Epidermal melanocyte (primary cell): ENCODE measurements around the gene NGF.

Experiments used
- DNase-seq: peaks from one replicate; pipeline ENCODE4 v3.0.0; 2011; ENCODE audit warnings: low spot score; ENCODE audit not compliant: insufficient read length

The NGF gene

DNA sequence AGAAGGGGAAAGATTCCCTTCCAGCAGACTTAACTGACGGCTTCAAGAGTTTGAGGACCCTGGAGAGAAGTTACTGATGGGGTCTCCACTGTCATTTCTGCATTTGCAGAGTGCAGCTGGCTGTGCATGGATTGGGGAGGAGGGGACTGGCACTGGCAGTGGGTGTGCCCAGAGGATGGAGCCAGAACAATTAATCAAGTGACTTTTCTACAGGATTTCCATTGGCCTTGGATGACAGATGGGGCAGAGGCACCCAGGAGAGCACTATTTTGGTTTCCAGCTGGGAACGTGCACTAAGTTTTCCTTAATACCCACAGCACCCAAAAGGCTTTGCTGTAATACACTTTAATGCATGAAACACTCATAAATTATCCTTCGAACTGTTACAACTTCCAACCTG, 1.3 kb downstream of the NGF start:
- no peak for DNase-seq

GRCh38 chr1:115332813-115333608, 5.0 kb downstream of the NGF start:
- no peak for DNase-seq

- no peak for DNase-seq
These were observed 6.3 kb downstream of the NGF start for GRCh38 chr1:115331558-115332331.

DNA sequence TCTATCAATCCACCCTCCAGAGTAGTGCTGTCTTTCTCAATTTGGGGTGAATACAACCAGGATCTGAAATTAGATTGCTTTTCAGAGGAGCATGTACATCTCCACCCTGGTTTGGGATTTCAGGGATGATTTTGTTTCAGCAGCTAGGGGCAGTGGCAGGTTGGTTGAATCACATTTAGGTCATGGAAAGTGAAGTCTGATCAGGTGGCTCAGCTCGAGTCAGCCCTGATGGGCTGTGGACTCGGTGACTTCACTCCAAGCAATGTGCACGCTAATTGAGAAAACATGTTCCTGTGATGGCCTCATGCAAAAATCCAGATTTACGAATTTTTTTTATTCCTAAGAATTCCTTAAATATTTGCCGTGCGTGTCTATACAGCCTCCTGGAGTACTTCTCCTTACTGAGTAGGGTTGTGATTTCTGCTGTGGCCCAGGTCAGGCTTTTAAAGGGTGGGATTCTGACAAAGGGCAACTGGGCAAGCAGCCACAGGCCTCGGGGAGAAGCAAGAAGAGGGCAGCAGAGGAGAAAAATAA, 7.5 kb downstream of the NGF start:
- DNase-seq = no peak

- DNase-seq = no peak
These were observed 8.1 kb downstream of the NGF start for GRCh38 chr1:115329965-115330364.

- DNase-seq = no peak
These were observed 10.8 kb downstream of the NGF start for GRCh38 chr1:115327270-115327669.

- no peak for DNase-seq
These were observed 11.6 kb downstream of the NGF start for GRCh38 chr1:115326419-115326818.

- DNase-seq = no peak
These were observed 12.2 kb downstream of the NGF start for GRCh38 chr1:115325874-115326273.

DNA sequence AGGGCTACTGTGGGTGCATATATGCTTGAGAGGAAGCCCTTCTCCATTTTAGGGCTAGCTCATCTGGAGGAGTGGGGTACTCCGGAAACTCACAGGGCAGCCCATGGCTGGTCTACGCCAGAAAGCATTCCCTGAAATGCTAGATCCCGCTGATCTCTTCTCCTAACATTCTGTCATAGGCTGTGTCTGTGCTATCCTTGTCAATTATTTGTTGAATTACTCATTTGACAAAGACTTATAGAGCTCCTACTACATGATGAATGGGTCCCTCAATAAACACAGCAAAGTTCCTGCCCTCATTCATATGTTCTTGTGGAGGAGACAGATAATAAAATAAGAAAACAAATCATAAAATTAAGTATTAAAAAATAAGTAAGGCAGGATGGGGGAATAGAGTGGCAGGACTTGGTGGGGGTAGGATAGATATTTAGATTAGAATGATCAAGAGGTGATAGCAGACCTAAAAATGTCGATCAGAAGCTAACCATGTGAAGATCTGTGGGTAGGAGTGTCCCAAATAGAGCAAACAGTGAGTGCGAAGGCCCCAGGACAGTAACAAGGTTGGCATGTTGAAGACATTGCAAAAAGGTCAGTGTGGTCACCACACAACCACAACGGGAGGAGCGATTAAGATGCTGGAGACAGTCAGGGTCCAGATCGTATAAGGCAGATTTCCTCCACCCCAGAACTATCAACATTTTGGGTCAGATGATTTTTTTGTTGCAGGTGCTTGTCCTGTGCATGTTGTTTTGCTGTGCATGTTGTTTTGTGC, 13.2 kb downstream of the NGF start:
- DNase-seq = no peak

- DNase-seq = no peak
These were observed 14.6 kb downstream of the NGF start for GRCh38 chr1:115323366-115324004.

DNA sequence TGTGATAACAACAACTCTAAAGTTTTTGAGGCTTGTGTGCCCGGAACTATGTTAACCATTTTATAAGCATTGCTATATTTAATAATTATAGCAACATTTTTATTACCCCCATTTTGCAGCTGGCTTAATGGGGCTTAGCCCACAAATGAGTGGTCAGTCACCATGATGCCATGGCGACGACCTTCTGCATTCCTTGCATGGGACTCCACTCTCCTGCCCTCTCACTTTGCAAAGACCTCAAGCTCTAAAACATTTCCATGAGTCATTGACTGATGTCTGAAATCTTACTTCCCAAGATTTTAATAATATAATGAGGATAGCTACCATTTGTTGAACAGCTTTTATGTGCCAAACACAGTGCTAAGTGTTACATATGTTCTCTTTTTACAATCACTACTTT, 15.4 kb downstream of the NGF start:
- DNase-seq = no peak

DNA sequence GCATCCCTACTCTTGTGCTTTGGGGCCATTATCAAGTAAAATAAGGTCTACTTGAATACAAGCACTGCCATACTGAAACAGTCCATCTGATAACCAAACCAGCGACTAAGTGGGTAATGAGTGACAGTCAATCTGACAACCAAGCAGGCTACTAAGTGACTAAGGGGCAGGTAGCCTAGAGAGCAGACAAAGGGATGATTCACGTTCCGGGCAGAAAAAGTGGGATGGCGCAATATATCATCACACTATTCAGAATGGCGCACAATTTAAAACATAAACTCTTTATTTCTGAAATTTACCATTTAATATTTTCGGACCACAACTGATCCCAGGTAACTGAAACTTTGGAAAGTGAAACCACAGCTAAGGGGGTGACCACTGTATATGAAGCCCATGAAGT, 17.7 kb downstream of the NGF start:
- no peak for DNase-seq

DNA sequence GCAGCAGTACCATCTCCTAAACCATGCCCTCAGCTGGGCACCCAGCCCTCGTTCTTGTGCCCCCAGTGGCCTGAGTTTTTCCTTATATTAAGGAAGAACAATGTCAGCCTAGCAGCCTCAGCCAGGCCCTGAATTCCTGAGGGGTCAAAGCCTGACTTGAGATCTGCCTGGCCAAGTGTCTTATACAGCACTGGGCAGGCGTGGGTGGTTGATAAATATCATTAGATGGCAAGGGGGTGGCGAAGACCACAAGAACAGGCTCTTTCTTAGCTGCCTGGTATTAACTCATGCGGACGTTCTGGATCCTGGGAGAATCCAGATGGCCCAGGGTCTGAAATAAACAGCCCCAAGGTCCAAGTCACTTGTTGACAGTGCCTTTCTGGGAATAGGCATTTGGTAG, 18.3 kb downstream of the NGF start:
- no peak for DNase-seq

DNA sequence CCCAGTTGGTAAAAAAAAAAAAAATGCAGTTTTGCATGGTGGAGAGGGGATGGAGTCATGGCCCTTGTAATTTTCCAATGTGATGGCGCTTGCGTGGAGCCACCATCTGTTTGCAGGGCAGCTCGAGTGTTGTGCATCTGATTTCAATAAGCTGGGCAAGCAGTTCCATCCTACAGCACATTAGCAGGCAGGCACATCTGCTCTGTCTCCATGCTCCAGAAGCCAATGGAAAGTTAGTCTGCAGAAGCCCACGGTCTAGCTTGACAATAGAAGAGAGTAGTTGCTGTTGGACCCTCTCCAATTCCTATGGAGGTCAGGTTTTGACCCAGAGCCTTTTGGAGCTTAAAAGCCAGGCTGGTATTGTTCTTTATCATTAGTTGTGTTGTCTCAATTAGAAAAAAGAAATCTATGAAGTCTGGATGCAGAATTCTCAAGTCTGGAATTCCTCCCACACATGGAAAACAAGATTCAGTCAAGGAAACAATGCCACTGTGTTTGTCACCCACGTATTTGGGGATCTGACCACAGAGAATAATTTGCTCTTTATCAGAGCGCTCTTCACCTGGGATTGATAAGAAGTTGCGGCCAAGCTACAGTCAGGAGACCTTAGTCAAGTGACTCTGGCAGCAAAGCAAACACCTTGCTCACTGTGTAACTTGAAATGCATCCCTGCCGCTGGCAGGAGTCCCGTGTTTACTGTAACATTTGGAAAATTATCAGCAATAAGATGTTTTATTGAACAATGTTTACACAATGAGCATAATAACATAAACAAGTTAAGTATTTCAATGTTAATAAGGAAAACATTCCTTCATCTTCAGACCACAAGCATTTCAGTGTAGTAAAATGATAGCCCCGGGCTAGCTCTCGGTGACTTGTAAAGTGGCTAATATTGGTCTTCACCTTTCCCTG, 20.7 kb downstream of the NGF start:
- no peak for DNase-seq

DNA sequence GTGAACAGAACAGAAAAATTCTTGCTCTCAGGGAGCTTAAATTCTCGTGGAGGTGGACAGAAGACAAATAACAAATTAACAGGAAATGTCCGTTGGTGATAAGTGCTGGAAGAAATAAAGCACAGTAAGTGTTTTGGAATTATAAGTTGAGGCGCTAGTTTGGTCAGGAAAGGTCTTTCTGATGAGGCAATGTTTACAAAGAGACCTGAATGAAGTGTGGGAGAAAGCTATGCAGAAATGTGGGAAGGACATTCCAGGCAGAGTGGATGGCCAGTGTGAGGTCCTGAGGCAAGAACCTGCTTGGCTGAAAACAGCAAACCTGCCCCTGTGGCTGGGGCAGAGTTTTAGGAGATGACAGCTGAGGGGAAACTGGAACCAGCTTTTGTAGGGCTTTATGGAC, 23.3 kb downstream of the NGF start:
- no peak for DNase-seq

- no peak for DNase-seq
These were observed 24.0 kb downstream of the NGF start for GRCh38 chr1:115314092-115314491.

DNA sequence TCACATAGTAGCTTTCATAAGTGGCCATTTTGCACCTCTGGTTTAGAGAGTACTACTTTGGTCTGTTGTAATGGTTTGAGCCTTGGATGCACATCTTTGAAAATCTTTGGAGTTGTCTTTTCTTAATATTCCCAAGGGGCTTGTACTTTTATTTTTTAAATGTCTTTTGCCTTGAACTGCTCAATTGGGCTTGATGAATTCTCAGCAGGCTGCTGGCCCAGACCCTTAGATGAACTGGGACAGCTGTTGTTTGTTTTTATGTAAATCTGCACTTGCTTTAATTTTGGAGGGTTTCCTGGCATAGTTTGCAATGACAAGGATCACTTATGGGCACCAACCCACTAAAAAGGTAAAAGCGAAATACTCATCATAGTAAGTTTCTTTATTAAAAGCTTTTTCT, 24.9 kb downstream of the NGF start:
- DNase-seq = no peak

GRCh38 chr1:115312742-115313141, 25.3 kb downstream of the NGF start:
- no peak for DNase-seq

DNA sequence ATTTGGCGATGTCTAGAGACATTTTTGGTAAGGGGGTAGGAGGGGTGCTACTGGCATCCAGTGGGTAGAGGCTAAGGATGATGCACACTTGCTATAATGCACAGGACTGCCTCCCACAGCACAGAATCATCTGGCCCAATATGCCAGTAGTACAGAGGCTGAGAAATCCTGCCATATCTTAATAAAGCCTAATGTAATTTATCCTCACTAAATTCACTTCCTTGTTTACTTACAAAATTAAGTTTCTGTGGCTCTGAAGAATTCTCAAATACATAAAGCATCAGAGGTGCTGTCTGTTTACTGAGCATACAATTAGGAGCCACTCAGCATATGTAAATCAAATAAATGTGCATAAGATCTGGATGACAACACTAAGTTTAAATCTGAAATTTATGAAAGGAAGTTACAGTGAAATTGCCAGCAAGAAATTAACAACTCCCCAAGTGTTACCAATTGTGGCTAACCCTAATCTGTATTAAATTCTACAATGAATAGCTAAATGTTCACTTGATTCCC, 26.5 kb downstream of the NGF start:
- no peak for DNase-seq
